Measurements from ENCODE around the gene BCL2L15.
A peak's percentile ranks its signal among the peaks of the same experiment; 100 is the strongest.

The BCL2L15 gene

GRCh38 chr1:113934511-113935055 lies 47.2 kb upstream of the BCL2L15 start:
- H4K8ac ChIP-seq (ENCODE audit: low read depth, low read length) = no peak overlapping the region
- no peak for DNase-seq
- H2AFZ ChIP-seq (ENCODE audit: insufficient read depth, low read length, poor library complexity) = no peak overlapping the region
- H4K12ac ChIP-seq (ENCODE audit: low read depth, low read length) = no peak overlapping the region
- H3K4me1 ChIP-seq (ENCODE audit: control insufficient read depth in 1 of 2, insufficient read depth in 2 of 2, low read length in 2 of 2) = peaks cover 2 to 4% of the 10 kb centered on the region in 2 experiments
- peaks cover 5% of the 10 kb centered on the region for H3K79me1 ChIP-seq (ENCODE audit: low read length)
- peaks cover 12% of the 10 kb centered on the region for H3K79me2 ChIP-seq (ENCODE audit: control insufficient read depth, insufficient read depth, low read length, poor library complexity)
- H3K4ac ChIP-seq (ENCODE audit: low read depth, low read length) = peak overlapping the region; percentile 83
- H2BK12ac ChIP-seq (ENCODE audit: low read length) = no peak overlapping the region
- no peak overlapping the region for H3K4me2 ChIP-seq (ENCODE audit: low read length)
- H2BK120ac ChIP-seq (ENCODE audit: insufficient read depth, low read length, poor library complexity) = no peak overlapping the region
- H3K18ac ChIP-seq (ENCODE audit: low read length) = no peak overlapping the region
- no peak overlapping the region for H3K9ac ChIP-seq (ENCODE audit: low read length)
- no peak overlapping the region for H2AK5ac ChIP-seq (ENCODE audit: low read length)
- H3K36me3 ChIP-seq (ENCODE audit: control insufficient read depth in 1 of 2, insufficient read depth in 2 of 2, low read length in 2 of 2) = no peaks in the 10 kb centered on the region
- no peak overlapping the region for H3K4me3 ChIP-seq (ENCODE audit: low read depth, low read length)
- no peaks in the 10 kb centered on the region for H3K9me3 ChIP-seq (ENCODE audit: insufficient read depth, low read depth, low read length)
- no CpG with 5 or more reads among the region's 5 CpGs for WGBS (ENCODE audit: extremely low coverage, insufficient coverage, insufficient read length)
- H4K91ac ChIP-seq (ENCODE audit: low read depth, low read length) = no peak overlapping the region
- H3K27ac ChIP-seq (ENCODE audit: low read depth, low read length) = no peak overlapping the region
- H3K14ac ChIP-seq (ENCODE audit: low read length) = no peak overlapping the region
- H3K27me3 ChIP-seq (ENCODE audit: insufficient read depth, low read length) = no peaks in the 10 kb centered on the region
- no peak overlapping the region for H3K23ac ChIP-seq (ENCODE audit: low read length)
- H2BK5ac ChIP-seq (ENCODE audit: low read depth, low read length, poor library complexity) = no peak overlapping the region

GRCh38 chr1:113934006-113934405 lies 46.6 kb upstream of the BCL2L15 start:
- Histone ChIP-seq H3K79me2 (ENCODE audit: control insufficient read depth, insufficient read depth, low read length, poor library complexity) (peaks cover 12% of the 10 kb centered on the region), H4K8ac (ENCODE audit: low read depth, low read length) (no peak overlapping the region), H3K27me3 (ENCODE audit: insufficient read depth, low read length) (no peaks in the 10 kb centered on the region), H3K23ac (ENCODE audit: low read length) (no peak overlapping the region), H2AK5ac (ENCODE audit: low read length) (no peak overlapping the region), H3K36me3 (ENCODE audit: control insufficient read depth in 1 of 2, insufficient read depth in 2 of 2, low read length in 2 of 2) (no peaks in the 10 kb centered on the region), H3K4me1 (ENCODE audit: control insufficient read depth in 1 of 2, insufficient read depth in 2 of 2, low read length in 2 of 2) (peaks cover 2 to 4% of the 10 kb centered on the region in 2 experiments), H3K18ac (ENCODE audit: low read length) (no peak overlapping the region), H3K9ac (ENCODE audit: low read length) (no peak overlapping the region), H2AFZ (ENCODE audit: insufficient read depth, low read length, poor library complexity) (no peak overlapping the region), H2BK120ac (ENCODE audit: insufficient read depth, low read length, poor library complexity) (no peak overlapping the region), H3K27ac (ENCODE audit: low read depth, low read length) (no peak overlapping the region), H3K4ac (ENCODE audit: low read depth, low read length) (no peak overlapping the region), H4K91ac (ENCODE audit: low read depth, low read length) (no peak overlapping the region), H3K4me3 (ENCODE audit: low read depth, low read length) (no peak overlapping the region), H3K9me3 (ENCODE audit: insufficient read depth, low read depth, low read length) (no peaks in the 10 kb centered on the region), H3K4me2 (ENCODE audit: low read length) (no peak overlapping the region), H3K79me1 (ENCODE audit: low read length) (peaks cover 8% of the 10 kb centered on the region), H3K14ac (ENCODE audit: low read length) (no peak overlapping the region), H2BK5ac (ENCODE audit: low read depth, low read length, poor library complexity) (no peak overlapping the region), H4K12ac (ENCODE audit: low read depth, low read length) (no peak overlapping the region), H2BK12ac (ENCODE audit: low read length) (no peak overlapping the region)
- DNase-seq = no peak

GRCh38 chr1:113931451-113931851 lies 44.1 kb upstream of the BCL2L15 start:
- Histone ChIP-seq H3K14ac (ENCODE audit: low read length) (no peak overlapping the region), H3K4me1 (ENCODE audit: control insufficient read depth in 1 of 2, insufficient read depth in 2 of 2, low read length in 2 of 2) (peaks cover 2% of the 10 kb centered on the region in 2 experiments), H3K18ac (ENCODE audit: low read length) (no peak overlapping the region), H3K27me3 (ENCODE audit: insufficient read depth, low read length) (no peaks in the 10 kb centered on the region), H3K36me3 (ENCODE audit: control insufficient read depth in 1 of 2, insufficient read depth in 2 of 2, low read length in 2 of 2) (no peaks in the 10 kb centered on the region), H3K9ac (ENCODE audit: low read length) (no peak overlapping the region), H4K8ac (ENCODE audit: low read depth, low read length) (no peak overlapping the region), H2BK5ac (ENCODE audit: low read depth, low read length, poor library complexity) (no peak overlapping the region), H3K4me3 (ENCODE audit: low read depth, low read length) (no peak overlapping the region), H2AK5ac (ENCODE audit: low read length) (no peak overlapping the region), H2AFZ (ENCODE audit: insufficient read depth, low read length, poor library complexity) (no peak overlapping the region), H3K23ac (ENCODE audit: low read length) (no peak overlapping the region), H3K4ac (ENCODE audit: low read depth, low read length) (no peak overlapping the region), H2BK120ac (ENCODE audit: insufficient read depth, low read length, poor library complexity) (no peak overlapping the region), H3K79me1 (ENCODE audit: low read length) (peaks cover 9% of the 10 kb centered on the region), H4K12ac (ENCODE audit: low read depth, low read length) (no peak overlapping the region), H3K79me2 (ENCODE audit: control insufficient read depth, insufficient read depth, low read length, poor library complexity) (peaks cover 9% of the 10 kb centered on the region), H3K27ac (ENCODE audit: low read depth, low read length) (no peak overlapping the region), H2BK12ac (ENCODE audit: low read length) (no peak overlapping the region), H3K9me3 (ENCODE audit: insufficient read depth, low read depth, low read length) (no peaks in the 10 kb centered on the region), H4K91ac (ENCODE audit: low read depth, low read length) (no peak overlapping the region), H3K4me2 (ENCODE audit: low read length) (no peak overlapping the region)
- DNase-seq = no peak
- WGBS (ENCODE audit: extremely low coverage, insufficient coverage, insufficient read length) = no CpG with 5 or more reads among the region's 3 CpGs

- Histone ChIP-seq H3K4me1 (ENCODE audit: control insufficient read depth in 1 of 2, insufficient read depth in 2 of 2, low read length in 2 of 2) (peaks cover 2% of the 10 kb centered on the region in 2 experiments), H3K36me3 (ENCODE audit: control insufficient read depth in 1 of 2, insufficient read depth in 2 of 2, low read length in 2 of 2) (no peaks in the 10 kb centered on the region), H3K79me1 (ENCODE audit: low read length) (peaks cover 9% of the 10 kb centered on the region), H3K4me2 (ENCODE audit: low read length) (peak overlapping the region; percentile 74), H2AFZ (ENCODE audit: insufficient read depth, low read length, poor library complexity) (no peak overlapping the region), H2AK5ac (ENCODE audit: low read length) (no peak overlapping the region), H2BK12ac (ENCODE audit: low read length) (no peak overlapping the region), H2BK5ac (ENCODE audit: low read depth, low read length, poor library complexity) (no peak overlapping the region), H3K79me2 (ENCODE audit: control insufficient read depth, insufficient read depth, low read length, poor library complexity) (peaks cover 9% of the 10 kb centered on the region), H3K9ac (ENCODE audit: low read length) (peak overlapping the region; percentile 8), H2BK120ac (ENCODE audit: insufficient read depth, low read length, poor library complexity) (no peak overlapping the region), H4K91ac (ENCODE audit: low read depth, low read length) (no peak overlapping the region), H3K4me3 (ENCODE audit: low read depth, low read length) (peak overlapping the region; percentile 81), H3K27ac (ENCODE audit: low read depth, low read length) (no peak overlapping the region), H3K27me3 (ENCODE audit: insufficient read depth, low read length) (no peaks in the 10 kb centered on the region), H3K14ac (ENCODE audit: low read length) (peak overlapping the region; percentile 26), H3K18ac (ENCODE audit: low read length) (no peak overlapping the region), H3K23ac (ENCODE audit: low read length) (no peak overlapping the region), H4K8ac (ENCODE audit: low read depth, low read length) (no peak overlapping the region), H3K4ac (ENCODE audit: low read depth, low read length) (peak overlapping the region; percentile 90), H3K9me3 (ENCODE audit: insufficient read depth, low read depth, low read length) (no peaks in the 10 kb centered on the region), H4K12ac (ENCODE audit: low read depth, low read length) (peak overlapping the region; percentile 64)
- DNase-seq = peak; percentile 61 to 82
- no CpG with 5 or more reads among the region's 8 CpGs for WGBS (ENCODE audit: extremely low coverage, insufficient coverage, insufficient read length)
Measured at GRCh38 chr1:113930499-113931161, 43.2 kb upstream of the BCL2L15 start.
